K562 (cell line): ENCODE data around the gene RNF11. TPM values are rescaled to one million over a fixed set of nuclear protein-coding genes. Genes with fewer than 3 reads are reported as not detected.
A peak's percentile ranks its signal among the peaks of the same experiment; 100 is the strongest.

Source experiments
- BRF2 ChIP-seq: IDR thresholded peaks from 3 replicates; pipeline ENCODE4 v1.6.1; 2011; ENCODE audit warnings: borderline replicate concordance, mild to moderate bottlenecking; ENCODE audit not compliant: insufficient read length, insufficient read depth
- CBX2 ChIP-seq: fragments of 200-600 bp; sonication (generic); IDR thresholded peaks from one replicate; pipeline ENCODE4 v1.6.1; 2012; ENCODE audit warnings: mild to moderate bottlenecking, low read length, inconsistent platforms; ENCODE audit not compliant: insufficient read depth, poor library complexity, severe bottlenecking
- CHD2 ChIP-seq: IDR thresholded peaks from 2 replicates; pipeline ENCODE4 v1.6.1; 2011; ENCODE audit warnings: low read depth, low read length
- EP400 ChIP-seq: fragments of 450-650 bp; IDR thresholded peaks from 2 replicates; pipeline ENCODE4 v1.6.1; 2017; ENCODE audit warnings: antibody characterized with exemption, mild to moderate bottlenecking, moderate library complexity
- FOXA3 ChIP-seq, 2 experiments: fragments of 450-650 bp in 1 of 2; sonication (generic) in 1 of 2; formaldehyde crosslinking; IDR thresholded peaks in 1 of 2; conservative IDR thresholded peaks in 1 of 2; 2 replicates each; pipeline versions ENCODE4 v1.4.0 to v1.8.0; 2020 to 2022; ENCODE audit warnings: mild to moderate bottlenecking in 2 of 2, missing genetic modification reagents in 1 of 2
- FOXM1 ChIP-seq, 2 experiments: fragments of 450-650 bp in 1 of 2; sonication (generic) in 1 of 2; formaldehyde crosslinking in 1 of 2; IDR thresholded peaks; 2 replicates each; pipeline versions ENCODE4 v1.6.1 to v1.9.0; 2017 to 2022; ENCODE audit warnings: low read depth in 2 of 2, mild to moderate bottlenecking in 2 of 2, missing genetic modification reagents in 1 of 2, moderate library complexity in 1 of 2
- GABPB1 ChIP-seq: sonication (generic); formaldehyde crosslinking; IDR thresholded peaks from 2 replicates; pipeline ENCODE4 v1.8.0; 2022; ENCODE audit warnings: mild to moderate bottlenecking, missing genetic modification reagents
- ILF3 ChIP-seq: fragments of 450-650 bp; IDR thresholded peaks from 2 replicates; pipeline ENCODE4 v1.6.1; 2018; ENCODE audit warnings: antibody characterized with exemption, mild to moderate bottlenecking, moderate library complexity, borderline replicate concordance
- MYBL2 ChIP-seq, 2 experiments: fragments of 450-650 bp in 1 of 2; sonication (generic) in 1 of 2; formaldehyde crosslinking in 1 of 2; IDR thresholded peaks; 2 replicates each; pipeline versions ENCODE4 v1.6.1 to v1.8.1; 2017 to 2022; ENCODE audit warnings: borderline replicate concordance in 1 of 2, inconsistent platforms in 1 of 2, low read depth in 1 of 2, mild to moderate bottlenecking in 1 of 2, missing genetic modification reagents in 1 of 2, moderate library complexity in 1 of 2
- NR0B1 ChIP-seq: fragments of 450-650 bp; IDR thresholded peaks from one replicate; pipeline ENCODE4 v1.6.1; 2018; ENCODE audit warnings: mild to moderate bottlenecking, moderate library complexity; ENCODE audit not compliant: partially characterized antibody
- RFX5 ChIP-seq: IDR thresholded peaks from 2 replicates; pipeline ENCODE4 v1.6.1; 2011; ENCODE audit warnings: low read depth, mild to moderate bottlenecking, improper control_type of control experiment, low read length
- SIRT6 ChIP-seq: IDR thresholded peaks from one replicate; pipeline ENCODE4 v1.6.1; 2012; ENCODE audit warnings: low read depth, mild to moderate bottlenecking, control low read depth, inconsistent platforms, low read length, moderate library complexity
- SRF ChIP-seq, 2 experiments: fragments of 250-450, 450-650 bp in 1 of 2; sonication (Bioruptor Pico) in 1 of 2; sonication (generic) in 1 of 2; formaldehyde crosslinking; IDR thresholded peaks; 2 replicates each; pipeline versions ENCODE4 v1.5.0 to v1.5.1; 2020 to 2022; ENCODE audit warnings: mild to moderate bottlenecking in 1 of 2, missing genetic modification reagents in 1 of 2
- STAG1 ChIP-seq: sonication (generic); formaldehyde crosslinking; IDR thresholded peaks from 2 replicates; pipeline ENCODE4 v1.5.0; 2020; ENCODE audit warnings: missing genetic modification reagents, borderline replicate concordance
- ZBTB33 ChIP-seq: sonication (generic); formaldehyde crosslinking; IDR thresholded peaks from 2 replicates; pipeline ENCODE4 v1.8.1; 2023; ENCODE audit warnings: mild to moderate bottlenecking, missing genetic modification reagents
- ZNF280B ChIP-seq: fragments of 250-450 bp; sonication (Bioruptor Pico); IDR thresholded peaks from 2 replicates; pipeline ENCODE4 v1.5.1; 2021; ENCODE audit warnings: mild to moderate bottlenecking
- ZNF395 ChIP-seq: fragments of 200-800 bp; sonication (Bioruptor generic); IDR thresholded peaks from 2 replicates; pipeline ENCODE4 v1.6.1; 2017; ENCODE audit warnings: missing genetic modification characterization, missing compliant biosample characterization
- ZNF696 ChIP-seq: fragments of 250-450 bp; sonication (Bioruptor Pico); conservative IDR thresholded peaks from 2 replicates; pipeline ENCODE4 v1.4.0; 2020; ENCODE audit warnings: mild to moderate bottlenecking, moderate library complexity
- ZNF764 ChIP-seq: fragments of 250-450 bp; sonication (Bioruptor Pico); IDR thresholded peaks from 2 replicates; pipeline ENCODE4 v1.4.0; 2020; ENCODE audit warnings: low read depth, mild to moderate bottlenecking, moderate library complexity
- polyA plus RNA-seq, 8 experiments: library from polyadenylated mRNA; depleted of rRNA in 4 of 8; stranded (reverse) in 5 of 8; unstranded in 3 of 8; fragments of >200 nt; fragmentation: Nextera tagmentation in 2 of 8; fragmentation: Illumina TruSeq in 1 of 8; extraction: Ambion mirVana in 2 of 8; extraction: Trizol in 1 of 8; gene quantifications; 2 replicates each; pipeline versions ENCODE4 v1.2.1 to v1.2.3, GENCODE V29; 2011 to 2014; ENCODE audit warnings: inconsistent platforms in 1 of 8, missing spikeins in 1 of 8
- total RNA-seq, 7 experiments: library from RNA; depleted of rRNA in 6 of 7; stranded (reverse); fragments of >200 nt in 6 of 7; fragmentation: Illumina TruSeq in 2 of 7; extraction: Trizol in 2 of 7; gene quantifications; 2 replicates each; pipeline versions ENCODE4 v1.2.1 to v1.2.3, GENCODE V29; 2011 to 2021; ENCODE audit warnings: low replicate concordance in 1 of 7

The RNF11 gene
- total and polyA plus RNA-seq, 9 of the 15 experiments (the other 6 are each of a cell fraction or from before 2014, with no cell fraction given): 5.7 to 34.3 (median 23.1) TPM

GRCh38 chr1:51284487-51284954, 48.4 kb downstream of the RNF11 start (continued):
- TF ChIP-seq GABPB1 (CRISPR knock-in tag): no peak
- TF ChIP-seq EP400: no peak; the same call in 1 of the 2 replicates
- TF ChIP-seq ZNF395 (CRISPR knock-in tag): peak; percentile 96; the same call in 1 of the 2 replicates
- TF ChIP-seq ZNF764 (CRISPR knock-in tag): no peak
- TF ChIP-seq NR0B1: no peak
- TF ChIP-seq ZNF280B (CRISPR knock-in tag): no peak
- 0 out of 4 replicates have a peak, but pooled peaks of 1 of the 2 experiments have one; percentile 33 for TF ChIP-seq FOXA3 (CRISPR knock-in tag; conservative IDR thresholded peaks at IDR 0.05 in 1 of 2, IDR thresholded peaks at IDR 0.05 in 1 of 2)
- no peak for TF ChIP-seq RFX5
- TF ChIP-seq MYBL2 (IDR thresholded peaks at IDR 0.05; ENCODE audit: low read depth): no peak
- TF ChIP-seq MYBL2 (CRISPR knock-in tag; IDR thresholded peaks at IDR 0.05; ENCODE audit: borderline replicate concordance): no peak
- TF ChIP-seq FOXM1 (IDR thresholded peaks at IDR 0.05; ENCODE audit: low read depth): peak; percentile 93
- TF ChIP-seq FOXM1 (CRISPR knock-in tag; IDR thresholded peaks at IDR 0.05; ENCODE audit: low read depth): no peak
- TF ChIP-seq ILF3: no peak
- TF ChIP-seq ZBTB33: no peak
- TF ChIP-seq BRF2: no peak
- no peak for TF ChIP-seq SIRT6
- TF ChIP-seq ZNF696 (CRISPR knock-in tag): no peak
- TF ChIP-seq CHD2: no peak
- TF ChIP-seq CBX2: no peak
- no peak for TF ChIP-seq STAG1 (CRISPR knock-in tag)
- TF ChIP-seq SRF (CRISPR knock-in tag; IDR thresholded peaks at IDR 0.05): no peak
